OCI-LY7 (cell line): ENCODE data around the gene TRIM72. TPM values are rescaled to one million over a fixed set of nuclear protein-coding genes. Genes with fewer than 3 reads are reported as not detected.

Experiments used
- BruUV-seq: library from RNA; stranded (reverse); fragments of 400-500 nt; replicated peaks from 2 replicates; lab custom pipeline; 2021; lab: Mats Ljungman, UMichigan
- CTCF ChIA-PET: fragments of 300-600 bp; sonication (Branson Sonifier 250); formaldehyde crosslinking; loops from one replicate; lab custom pipeline; 2022; ENCODE audit warnings: antibody characterized with exemption; ENCODE audit not compliant: unreplicated experiment; lab: Charles Lee
- POLR2A ChIA-PET: fragments of 300-600 bp; sonication (Branson Sonifier 250); formaldehyde crosslinking; loops from one replicate; lab custom pipeline; 2022; ENCODE audit warnings: antibody characterized with exemption; lab: Charles Lee
- DNase-seq: peaks from one replicate; pipeline ENCODE4 v3.0.0-alpha.2; 2015; ENCODE audit warnings: low spot score
- H2AFZ ChIP-seq: fragments of 200-600 bp; sonication (generic), shearing (Covaris generic); 2 replicates; pipeline ENCODE4 v1.6.1; 2014; ENCODE audit warnings: mild to moderate bottlenecking, antibody characterized with exemption, low read length, moderate library complexity
- H3K27ac ChIP-seq: fragments of 200-600 bp; sonication (generic); 2 replicates; pipeline ENCODE4 v1.5.1; 2014; ENCODE audit warnings: mixed run types, low read depth, mild to moderate bottlenecking, moderate library complexity, low read length, inconsistent platforms; ENCODE audit not compliant: poor library complexity, severe bottlenecking
- H3K36me3 ChIP-seq: fragments of 200-600 bp; sonication (generic); 2 replicates; pipeline ENCODE4 v1.6.1; 2014; ENCODE audit warnings: mild to moderate bottlenecking, antibody characterized with exemption, low read length, moderate library complexity, mixed read lengths; ENCODE audit not compliant: insufficient read depth
- H3K4me1 ChIP-seq: fragments of 200-600 bp; sonication (generic); 2 replicates; pipeline ENCODE4 v1.5.1; 2014; ENCODE audit warnings: mild to moderate bottlenecking, low read length; ENCODE audit not compliant: insufficient read depth, poor library complexity, severe bottlenecking
- H3K4me2 ChIP-seq: fragments of 200-600 bp; sonication (generic); 2 replicates; pipeline ENCODE4 v1.6.1; 2014; ENCODE audit warnings: mild to moderate bottlenecking, low read length
- H3K4me3 ChIP-seq: fragments of 200-600 bp; sonication (generic); 2 replicates; pipeline ENCODE4 v1.5.1; 2014; ENCODE audit warnings: mild to moderate bottlenecking, low read depth, low read length; ENCODE audit not compliant: poor library complexity, severe bottlenecking
- H3K79me2 ChIP-seq: fragments of 200-600 bp; sonication (generic); 2 replicates; pipeline ENCODE4 v1.6.1; 2016; ENCODE audit warnings: low read depth, mild to moderate bottlenecking, low read length, moderate library complexity, mixed read lengths; ENCODE audit not compliant: insufficient read depth
- H3K9me2 ChIP-seq: fragments of 200-600 bp; sonication (generic); 2 replicates; pipeline ENCODE4 v1.6.1; 2016; ENCODE audit warnings: mild to moderate bottlenecking, low read length, mixed read lengths; ENCODE audit not compliant: insufficient read depth
- H3K9me3 ChIP-seq: fragments of 200-600 bp; sonication (generic); 2 replicates; pipeline ENCODE4 v1.6.1; 2014; ENCODE audit warnings: mild to moderate bottlenecking, mixed run types, low read length, mixed read lengths
- H4K20me1 ChIP-seq: fragments of 200-600 bp; sonication (generic); 2 replicates; pipeline ENCODE4 v1.6.1; 2014; ENCODE audit warnings: mild to moderate bottlenecking, antibody characterized with exemption, low read length, moderate library complexity, mixed read lengths; ENCODE audit not compliant: insufficient read depth
- EZH2phosphoT487 ChIP-seq: fragments of 200-600 bp; sonication (generic); IDR thresholded peaks from 2 replicates; pipeline ENCODE4 v1.6.1; 2018; ENCODE audit warnings: low read depth, borderline replicate concordance, mild to moderate bottlenecking, mixed run types, antibody characterized with exemption, low read length, moderate library complexity, mixed read lengths
- intact Hi-C: fragments of 100-400 bp; cut with micrococcal nuclease; formaldehyde crosslinking; loops from one replicate; pipeline ENCODE4 v1.10.0; 2022; ENCODE audit not compliant: unreplicated experiment
- total RNA-seq, 2 experiments: library from RNA; depleted of rRNA in 1 of 2; stranded (reverse); fragments of >200 nt in 1 of 2; shearing (Covaris generic) in 1 of 2; gene quantifications; 2 replicates each; pipeline ENCODE4 v1.2.3, GENCODE V29; 2014 to 2022
- TF ChIP-seq, protein P1 (sequence below): fragments of 200-600 bp; sonication (generic); conservative IDR thresholded peaks from 2 replicates; pipeline ENCODE4 v1.5.1; 2014; ENCODE audit warnings: mild to moderate bottlenecking, antibody characterized with exemption, low read length, moderate library complexity, mixed read lengths

The TRIM72 gene
- total RNA-seq, 2 experiments from 2014 or later = 0.13 to 1.1 TPM

GRCh38 chr16:31214708-31215286 lies 878 bp downstream of the TRIM72 start:
- H4K20me1 ChIP-seq = no peaks in the 10 kb centered on the region
- H3K27ac ChIP-seq = no peak overlapping the region
- CTCF ChIA-PET = no interaction called here
- no peaks in the 10 kb centered on the region for H3K9me2 ChIP-seq
- H3K36me3 ChIP-seq = no peaks in the 10 kb centered on the region
- H3K4me3 ChIP-seq = no peak overlapping the region
- H3K79me2 ChIP-seq = no peaks in the 10 kb centered on the region
- TF ChIP-seq EZH2phosphoT487 = no peak
- TF ChIP-seq, protein P1, sequence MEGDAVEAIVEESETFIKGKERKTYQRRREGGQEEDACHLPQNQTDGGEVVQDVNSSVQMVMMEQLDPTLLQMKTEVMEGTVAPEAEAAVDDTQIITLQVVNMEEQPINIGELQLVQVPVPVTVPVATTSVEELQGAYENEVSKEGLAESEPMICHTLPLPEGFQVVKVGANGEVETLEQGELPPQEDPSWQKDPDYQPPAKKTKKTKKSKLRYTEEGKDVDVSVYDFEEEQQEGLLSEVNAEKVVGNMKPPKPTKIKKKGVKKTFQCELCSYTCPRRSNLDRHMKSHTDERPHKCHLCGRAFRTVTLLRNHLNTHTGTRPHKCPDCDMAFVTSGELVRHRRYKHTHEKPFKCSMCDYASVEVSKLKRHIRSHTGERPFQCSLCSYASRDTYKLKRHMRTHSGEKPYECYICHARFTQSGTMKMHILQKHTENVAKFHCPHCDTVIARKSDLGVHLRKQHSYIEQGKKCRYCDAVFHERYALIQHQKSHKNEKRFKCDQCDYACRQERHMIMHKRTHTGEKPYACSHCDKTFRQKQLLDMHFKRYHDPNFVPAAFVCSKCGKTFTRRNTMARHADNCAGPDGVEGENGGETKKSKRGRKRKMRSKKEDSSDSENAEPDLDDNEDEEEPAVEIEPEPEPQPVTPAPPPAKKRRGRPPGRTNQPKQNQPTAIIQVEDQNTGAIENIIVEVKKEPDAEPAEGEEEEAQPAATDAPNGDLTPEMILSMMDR = no peak
- H3K4me2 ChIP-seq = no peak overlapping the region
- BruUV-seq = no TSS peak
- peaks cover 9% of the 10 kb centered on the region for H3K4me1 ChIP-seq
- POLR2A ChIA-PET = no interaction called here
- no peaks in the 10 kb centered on the region for H3K9me3 ChIP-seq
- intact Hi-C loops = no loop called here
- no peak for DNase-seq
- no peak overlapping the region for H2AFZ ChIP-seq

GRCh38 chr16:31215287-31216162 lies 1.6 kb downstream of the TRIM72 start:
- Histone ChIP-seq H3K36me3 (no peaks in the 10 kb centered on the region), H4K20me1 (no peaks in the 10 kb centered on the region), H3K4me2 (no peak overlapping the region), H3K9me2 (no peaks in the 10 kb centered on the region), H3K9me3 (no peaks in the 10 kb centered on the region), H3K27ac (no peak overlapping the region), H3K4me3 (no peak overlapping the region), H3K79me2 (no peaks in the 10 kb centered on the region), H2AFZ (no peak overlapping the region), H3K4me1 (peaks cover 9% of the 10 kb centered on the region)
- BruUV-seq = no TSS peak
- POLR2A ChIA-PET = no interaction called here
- DNase-seq = no peak
- CTCF ChIA-PET = no interaction called here
- intact Hi-C loops = no loop called here
- no peak for TF ChIP-seq EZH2phosphoT487
- TF ChIP-seq, protein P1 = no peak
